GM12864 (cell line): ENCODE results near the gene ANGPTL8.

Source experiments
- DNase-seq: peaks from one replicate; pipeline ENCODE4 v3.0.0-alpha.2; 2011; ENCODE audit warnings: low read depth
- H3K4me3 ChIP-seq: 2 replicates; pipeline ENCODE4 v1.5.1; 2011; ENCODE audit warnings: mild to moderate bottlenecking, low read depth, low read length, control low read depth
- TF ChIP-seq, protein P1 (sequence below): IDR thresholded peaks from 2 replicates; pipeline ENCODE4 v1.5.1; 2011; ENCODE audit warnings: low read depth, mild to moderate bottlenecking, moderate library complexity, low read length, control low read depth, inconsistent platforms; ENCODE audit errors: missing control alignments

ANGPTL8 gene

DNA sequence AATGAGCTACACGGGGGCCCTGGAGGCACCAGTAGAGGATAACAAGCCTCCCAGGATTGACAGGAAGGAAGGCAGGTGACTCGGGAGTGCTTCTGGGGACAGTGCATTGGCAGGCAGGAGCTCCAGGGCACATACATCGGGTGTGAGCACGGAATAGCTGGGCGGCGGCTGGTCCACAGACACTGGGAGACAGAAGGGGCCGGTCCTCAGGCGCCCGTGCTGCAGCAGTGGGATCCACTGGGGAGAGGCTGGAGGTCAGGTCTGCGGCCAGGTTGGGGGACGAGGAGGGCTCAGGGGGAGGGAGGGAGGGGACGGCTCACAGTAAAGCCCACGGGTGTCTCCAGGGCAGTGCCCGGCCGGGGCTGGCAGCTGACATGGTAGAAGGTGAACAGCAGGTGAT, 2.1 kb upstream of the ANGPTL8 start:
- no peak overlapping the region for H3K4me3 ChIP-seq
- TF ChIP-seq, protein P1, sequence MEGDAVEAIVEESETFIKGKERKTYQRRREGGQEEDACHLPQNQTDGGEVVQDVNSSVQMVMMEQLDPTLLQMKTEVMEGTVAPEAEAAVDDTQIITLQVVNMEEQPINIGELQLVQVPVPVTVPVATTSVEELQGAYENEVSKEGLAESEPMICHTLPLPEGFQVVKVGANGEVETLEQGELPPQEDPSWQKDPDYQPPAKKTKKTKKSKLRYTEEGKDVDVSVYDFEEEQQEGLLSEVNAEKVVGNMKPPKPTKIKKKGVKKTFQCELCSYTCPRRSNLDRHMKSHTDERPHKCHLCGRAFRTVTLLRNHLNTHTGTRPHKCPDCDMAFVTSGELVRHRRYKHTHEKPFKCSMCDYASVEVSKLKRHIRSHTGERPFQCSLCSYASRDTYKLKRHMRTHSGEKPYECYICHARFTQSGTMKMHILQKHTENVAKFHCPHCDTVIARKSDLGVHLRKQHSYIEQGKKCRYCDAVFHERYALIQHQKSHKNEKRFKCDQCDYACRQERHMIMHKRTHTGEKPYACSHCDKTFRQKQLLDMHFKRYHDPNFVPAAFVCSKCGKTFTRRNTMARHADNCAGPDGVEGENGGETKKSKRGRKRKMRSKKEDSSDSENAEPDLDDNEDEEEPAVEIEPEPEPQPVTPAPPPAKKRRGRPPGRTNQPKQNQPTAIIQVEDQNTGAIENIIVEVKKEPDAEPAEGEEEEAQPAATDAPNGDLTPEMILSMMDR: no peak
- no peak for DNase-seq

DNA sequence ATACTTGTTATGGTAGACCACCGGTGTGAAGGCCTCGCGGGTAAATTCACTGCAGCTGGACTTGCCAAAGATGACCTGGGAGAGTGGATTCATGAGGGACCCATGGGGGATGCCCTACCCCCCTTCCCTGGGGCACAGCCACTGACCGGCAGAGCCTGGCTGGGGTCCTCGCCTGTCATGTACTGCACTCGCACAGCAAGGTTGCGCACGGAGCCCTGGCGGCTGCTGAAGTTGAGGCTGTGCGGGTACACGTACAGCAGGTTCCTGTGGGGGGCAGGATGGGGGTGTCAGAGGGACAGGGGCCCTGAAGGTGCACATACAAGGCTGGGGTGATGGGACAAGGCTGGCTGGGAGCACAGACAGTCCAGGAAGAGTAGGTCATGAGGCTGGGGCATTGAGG, 1.4 kb upstream of the ANGPTL8 start:
- no peak overlapping the region for H3K4me3 ChIP-seq
- no peak for DNase-seq
- TF ChIP-seq, protein P1: no peak

DNA sequence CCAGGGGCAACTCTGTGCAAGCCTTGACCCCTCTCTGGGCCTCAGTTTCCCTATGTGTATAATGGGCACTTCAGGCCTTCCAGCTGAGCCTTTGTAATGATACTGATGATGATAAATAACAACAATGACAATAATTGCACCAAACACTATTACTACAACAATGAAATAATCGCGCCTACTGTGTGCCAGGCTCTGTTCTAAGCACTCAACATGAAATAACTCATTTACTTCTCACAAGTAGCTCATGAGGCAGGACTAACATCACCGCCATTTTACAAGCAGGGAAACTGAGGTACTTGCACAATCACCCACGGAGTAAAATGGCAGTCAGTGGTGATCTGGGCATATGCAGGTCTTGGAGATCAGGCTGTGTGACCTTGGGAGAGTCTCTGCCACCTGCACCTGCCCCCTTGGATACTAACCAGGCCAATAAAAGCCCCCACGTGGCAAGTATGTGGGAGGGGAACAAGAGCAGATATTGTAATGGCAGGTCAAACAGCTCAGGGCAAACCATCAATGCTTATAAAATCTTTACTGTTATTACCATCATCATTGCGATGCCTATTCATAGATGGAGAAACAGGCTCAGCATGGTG, 540 bp upstream of the ANGPTL8 start:
- TF ChIP-seq, protein P1: no peak
- no peak for DNase-seq
- no peak overlapping the region for H3K4me3 ChIP-seq

DNA sequence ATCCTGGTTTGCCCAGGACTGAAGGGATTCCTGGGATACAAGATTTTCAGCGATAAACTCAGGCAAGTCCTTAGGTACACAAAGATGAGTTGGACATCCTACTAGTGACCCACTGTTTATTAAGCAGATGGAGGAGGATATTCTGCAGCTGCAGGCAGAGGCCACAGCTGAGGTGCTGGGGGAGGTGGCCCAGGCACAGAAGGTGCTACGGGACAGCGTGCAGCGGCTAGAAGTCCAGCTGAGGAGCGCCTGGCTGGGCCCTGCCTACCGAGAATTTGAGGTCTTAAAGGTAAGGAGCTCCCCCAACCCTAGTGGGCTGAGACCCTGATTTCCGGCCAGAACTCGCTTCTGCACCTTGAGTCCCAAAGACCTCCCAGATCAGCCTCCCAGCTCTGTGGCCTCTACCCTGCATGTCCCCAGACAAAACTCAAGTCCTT, 607 bp downstream of the ANGPTL8 start:
- no peak overlapping the region for H3K4me3 ChIP-seq
- no peak for DNase-seq
- TF ChIP-seq, protein P1: no peak

DNA sequence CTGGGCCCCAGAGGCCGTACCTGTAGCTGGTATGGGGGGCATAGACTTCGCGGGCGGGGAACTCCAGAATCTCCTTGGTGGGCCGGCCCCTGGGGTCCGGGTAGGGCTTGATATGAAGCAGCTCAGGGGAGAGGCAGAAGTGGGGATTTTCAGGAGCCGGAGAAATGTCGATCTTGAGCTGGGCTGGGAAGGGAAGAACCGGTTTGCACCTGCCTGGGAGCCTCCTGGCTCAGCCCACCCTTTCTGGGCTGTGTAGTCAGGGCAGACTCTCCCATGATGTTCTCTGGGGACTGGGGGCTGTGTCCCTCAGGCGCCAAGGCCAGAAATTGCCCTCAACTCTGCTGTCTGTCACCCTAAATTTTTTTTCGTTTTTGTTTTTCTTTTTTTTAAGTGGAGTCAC, 2.6 kb downstream of the ANGPTL8 start:
- TF ChIP-seq, protein P1: no peak
- no peak overlapping the region for H3K4me3 ChIP-seq
- no peak for DNase-seq

DNA sequence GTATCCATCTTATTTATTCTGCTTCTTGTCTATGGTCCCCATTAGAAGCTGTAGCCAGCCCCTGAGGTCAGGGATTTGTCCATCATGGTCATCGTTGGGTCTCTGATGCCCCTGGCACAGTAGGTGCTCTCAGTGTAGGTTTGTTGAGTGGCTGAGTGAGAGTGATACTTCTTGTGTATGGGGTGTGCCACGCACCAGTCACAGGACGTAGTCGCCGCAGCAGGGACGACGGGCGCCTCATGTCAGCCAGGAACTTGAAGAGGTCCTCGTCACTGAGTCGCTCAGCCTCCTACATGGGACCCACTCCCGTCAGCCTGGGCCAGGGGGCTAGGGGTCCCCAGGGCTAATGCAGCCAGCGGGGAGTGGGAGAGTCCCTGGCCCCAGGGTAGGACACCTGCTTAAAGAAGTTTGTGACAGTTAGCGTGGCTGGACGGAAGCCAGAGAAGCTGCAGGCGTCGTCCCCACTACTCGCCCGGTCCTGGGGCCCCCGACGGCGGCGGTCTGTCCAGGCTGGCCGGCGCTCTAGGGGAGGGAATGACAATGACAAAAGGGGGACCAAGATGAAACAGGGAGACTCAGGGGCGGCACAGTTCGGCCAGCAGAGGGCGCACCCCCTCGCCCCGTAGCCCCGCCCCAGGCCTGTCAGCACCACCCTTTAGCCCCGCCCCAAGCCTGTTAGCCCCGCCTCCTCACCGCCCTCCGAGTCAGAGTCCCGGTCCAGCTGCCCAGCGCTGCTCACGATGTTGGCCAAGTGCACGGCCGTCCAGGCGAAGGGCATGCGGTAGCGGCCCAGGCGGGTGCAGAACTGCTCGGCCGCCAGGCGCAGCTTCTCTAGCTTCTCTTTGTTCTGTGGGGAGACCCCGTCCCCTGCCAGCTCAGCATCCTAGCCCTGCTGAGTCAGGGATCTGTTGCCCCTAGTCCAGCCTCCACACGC, 3.7 kb downstream of the ANGPTL8 start:
- TF ChIP-seq, protein P1: peak; percentile 78
- peak; percentile 21 for DNase-seq
- H3K4me3 ChIP-seq: no peak overlapping the region
